A673 (cell line): ENCODE data around the gene CISH. TPM values are rescaled to one million over a fixed set of nuclear protein-coding genes. Genes with fewer than 3 reads are reported as not detected.

Experiments
- BruUV-seq: library from RNA; stranded (reverse); fragments of 400-500 nt; replicated peaks from 2 replicates; lab custom pipeline; 2021; lab: Mats Ljungman, UMichigan
- CTCF ChIA-PET: fragments of 300-600 bp; sonication (Branson Sonifier 250); formaldehyde crosslinking; loops from one replicate; lab custom pipeline; 2022; ENCODE audit warnings: antibody characterized with exemption; lab: Charles Lee
- POLR2A ChIA-PET: fragments of 300-600 bp; sonication (Branson Sonifier 250); formaldehyde crosslinking; loops from one replicate; lab custom pipeline; 2022; ENCODE audit warnings: antibody characterized with exemption; ENCODE audit not compliant: low non-redundant PET; lab: Charles Lee
- DNase-seq: peaks from one replicate; pipeline ENCODE4 v3.0.0-alpha.2; 2015; ENCODE audit warnings: low spot score
- H3K27ac ChIP-seq: fragments of 200-600 bp; sonication (generic); 2 replicates; pipeline ENCODE4 v1.5.1; 2016; ENCODE audit warnings: mixed run types, low read depth, mild to moderate bottlenecking, mixed read lengths, antibody characterized with exemption, low read length; ENCODE audit not compliant: poor library complexity, severe bottlenecking
- H3K27me3 ChIP-seq: fragments of 200-600 bp; sonication (generic); replicated peaks from 2 replicates; pipeline ENCODE4 v1.6.1; 2017; ENCODE audit warnings: mixed run types, low read depth, mild to moderate bottlenecking, mixed read lengths, antibody characterized with exemption, low read length; ENCODE audit not compliant: insufficient read depth, poor library complexity
- H3K36me3 ChIP-seq: fragments of 200-600 bp; sonication (generic); 2 replicates; pipeline ENCODE4 v1.6.1; 2016; ENCODE audit warnings: mixed run types, mild to moderate bottlenecking, mixed read lengths, antibody characterized with exemption, low read length; ENCODE audit not compliant: insufficient read depth, poor library complexity, severe bottlenecking
- H3K4me1 ChIP-seq: fragments of 200-600 bp; sonication (generic); 2 replicates; pipeline ENCODE4 v1.6.1; 2017; ENCODE audit warnings: mixed run types, mild to moderate bottlenecking, mixed read lengths, antibody characterized with exemption, low read length; ENCODE audit not compliant: insufficient read depth, poor library complexity, severe bottlenecking
- H3K4me3 ChIP-seq: fragments of 200-600 bp; sonication (generic); 2 replicates; pipeline ENCODE4 v1.5.1; 2016; ENCODE audit warnings: low read depth, mixed run types, mild to moderate bottlenecking, mixed read lengths, low read length; ENCODE audit not compliant: poor library complexity, severe bottlenecking
- H3K9me3 ChIP-seq: fragments of 200-600 bp; sonication (generic); 2 replicates; pipeline ENCODE4 v1.6.1; 2016; ENCODE audit warnings: mixed run types, low read depth, mild to moderate bottlenecking, mixed read lengths, antibody characterized with exemption, low read length; ENCODE audit not compliant: poor library complexity, severe bottlenecking
- CTCF ChIP-seq: fragments of 300-800, 200-600 bp; sonication (generic); conservative IDR thresholded peaks from 2 replicates; pipeline ENCODE4 v1.5.1; 2017; ENCODE audit warnings: low read depth, mild to moderate bottlenecking, antibody characterized with exemption, low read length, moderate library complexity, mixed read lengths
- EZH2 ChIP-seq: fragments of 200-600 bp; sonication (generic); IDR thresholded peaks from 2 replicates; pipeline ENCODE4 v1.6.1; 2017; ENCODE audit warnings: borderline replicate concordance, low read depth, mild to moderate bottlenecking, mixed read lengths, antibody characterized with exemption, low read length; ENCODE audit not compliant: poor library complexity, severe bottlenecking
- intact Hi-C: fragments of 100-400 bp; cut with micrococcal nuclease; formaldehyde crosslinking; loops from one replicate; pipeline ENCODE4 v1.10.0; 2022; ENCODE audit not compliant: unreplicated experiment
- total RNA-seq: library from RNA; stranded (reverse); gene quantifications from 2 replicates; pipeline ENCODE4 v1.2.3, GENCODE V29; 2021

CISH gene
- total RNA-seq, 1 experiment from 2014 or later, result 0.86 TPM

- Histone ChIP-seq H3K4me1 (peaks cover 18% of the 10 kb centered on the region), H3K4me3 (no peak overlapping the region), H3K27ac (no peak overlapping the region), H3K9me3 (no peaks in the 10 kb centered on the region), H3K27me3 (no peaks in the 10 kb centered on the region), H3K36me3 (no peaks in the 10 kb centered on the region)
- DNase-seq, result no peak
- CTCF ChIA-PET, result no interaction called here
- intact Hi-C loops, result no loop called here
- TF ChIP-seq EZH2, result no peak
- no peak for TF ChIP-seq CTCF
- POLR2A ChIA-PET, result no interaction called here
- no TSS peak for BruUV-seq
Measured at GRCh38 chr3:50604110-50604621, 7.4 kb downstream of the CISH start.

- no peak for TF ChIP-seq CTCF
- POLR2A ChIA-PET, result no interaction called here
- H3K4me1 ChIP-seq, result peaks cover 18% of the 10 kb centered on the region
- DNase-seq, result no peak
- intact Hi-C loops, result no loop called here
- no peaks in the 10 kb centered on the region for H3K36me3 ChIP-seq
- CTCF ChIA-PET, result no interaction called here
- H3K27me3 ChIP-seq, result no peaks in the 10 kb centered on the region
- no peak overlapping the region for H3K27ac ChIP-seq
- H3K4me3 ChIP-seq, result no peak overlapping the region
- no peaks in the 10 kb centered on the region for H3K9me3 ChIP-seq
- no TSS peak for BruUV-seq
Measured at GRCh38 chr3:50603261-50604109, 8.1 kb downstream of the CISH start.

- intact Hi-C loops, result no loop called here
- H3K36me3 ChIP-seq, result no peaks in the 10 kb centered on the region
- ChIA-PET POLR2A (no interaction called here), CTCF (no interaction called here)
- no peaks in the 10 kb centered on the region for H3K27me3 ChIP-seq
- H3K4me3 ChIP-seq, result no peak overlapping the region
- BruUV-seq, result no TSS peak
- H3K27ac ChIP-seq, result no peak overlapping the region
- DNase-seq, result no peak
- peaks cover 18% of the 10 kb centered on the region for H3K4me1 ChIP-seq
- TF ChIP-seq EZH2 (no peak), CTCF (no peak)
- no peaks in the 10 kb centered on the region for H3K9me3 ChIP-seq
Measured at GRCh38 chr3:50602595-50603191, 8.9 kb downstream of the CISH start.
